ENCODE measurements around the gene OBI1.

The OBI1 gene

DNA sequence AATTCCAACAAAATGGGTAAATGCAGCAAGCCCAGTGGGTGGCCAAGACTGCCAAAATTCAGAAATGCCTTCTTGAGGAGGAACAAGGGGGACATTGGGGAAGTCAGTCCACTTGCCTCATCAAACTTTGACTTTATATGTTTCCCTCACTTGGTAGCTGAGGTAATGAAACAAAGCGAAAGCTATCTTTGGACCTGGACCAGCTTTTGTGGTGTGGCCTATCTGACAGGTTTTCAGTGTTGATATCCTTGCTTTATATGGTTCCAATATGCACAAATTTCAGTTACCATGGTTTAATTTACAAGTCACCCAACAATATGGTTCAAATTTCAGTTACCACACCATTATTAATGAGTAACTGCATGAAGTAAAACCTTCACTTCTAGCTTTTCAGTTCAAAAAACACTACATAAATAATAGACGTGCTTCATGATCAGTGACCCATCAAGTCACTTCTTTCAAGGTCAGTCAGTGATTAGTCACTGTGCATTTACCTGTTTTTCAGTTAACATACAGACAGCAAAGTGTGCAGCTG, 38.0 kb downstream of the OBI1 start:
- H3K4me3 ChIP-seq (ENCODE audit: low read length), result no peak overlapping the region
- no peak for DNase-seq (ENCODE audit: low read depth)
- no peak for TF ChIP-seq CTCF (conservative IDR thresholded peaks at IDR 0.05; ENCODE audit: low read depth, low read length)

DNA sequence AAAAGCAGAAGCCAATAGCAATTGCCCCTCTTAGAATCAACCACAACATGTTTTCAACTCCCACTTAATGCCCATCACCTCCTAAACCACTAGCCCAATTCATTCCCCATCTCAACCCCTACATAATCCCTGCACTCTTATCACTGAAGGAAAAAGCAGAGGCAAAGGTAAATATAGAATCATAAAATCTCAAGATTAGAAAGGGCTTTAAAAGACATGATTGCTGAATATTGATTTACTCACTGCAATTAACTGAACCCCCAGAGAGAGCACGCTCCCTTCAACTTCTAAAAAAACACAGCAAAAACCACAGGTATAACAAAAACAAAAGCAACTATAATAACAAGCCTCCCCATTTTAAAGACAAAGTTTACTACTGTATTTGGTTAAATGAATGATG, 40.5 kb downstream of the OBI1 start:
- H3K4me3 ChIP-seq (ENCODE audit: low read length), result no peak overlapping the region

DNA sequence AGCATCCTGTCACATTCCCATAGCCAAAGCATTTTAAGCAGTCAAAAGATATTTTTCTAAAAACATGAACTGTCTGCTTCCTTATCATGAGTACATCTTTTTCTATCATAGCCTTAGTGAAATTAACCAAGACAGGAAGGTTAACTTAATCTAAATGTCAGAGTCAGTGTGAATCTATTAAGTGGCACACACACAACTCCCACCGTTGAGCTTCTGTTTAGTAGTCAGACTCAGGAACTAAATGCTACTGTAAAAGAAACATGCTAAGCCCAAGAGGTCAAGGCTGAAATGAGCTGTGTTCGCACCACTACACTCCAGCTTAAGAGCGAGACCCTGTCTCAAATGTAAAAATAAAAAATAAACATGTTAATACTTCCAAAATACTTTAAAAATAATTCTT, 47.9 kb downstream of the OBI1 start:
- H3K4me3 ChIP-seq (ENCODE audit: low read length), result no peak overlapping the region
- DNase-seq (ENCODE audit: low read depth), result no peak

More for the DNA sequence above, 40.5 kb downstream of the OBI1 start:
- DNase-seq (ENCODE audit: low read depth), result no peak
- TF ChIP-seq CTCF (conservative IDR thresholded peaks at IDR 0.05; ENCODE audit: low read depth, low read length), result no peak

GRCh38 chr13:78610381-78610883, 48.5 kb downstream of the OBI1 start:
- no peak for TF ChIP-seq CTCF (conservative IDR thresholded peaks at IDR 0.05; ENCODE audit: low read depth, low read length)
- H3K4me3 ChIP-seq (ENCODE audit: low read length), result no peak overlapping the region
- DNase-seq (ENCODE audit: low read depth), result no peak

More for the DNA sequence above, 47.9 kb downstream of the OBI1 start:
- no peak for TF ChIP-seq CTCF (conservative IDR thresholded peaks at IDR 0.05; ENCODE audit: low read depth, low read length)

GRCh38 chr13:78609464-78610205, 49.3 kb downstream of the OBI1 start:
- TF ChIP-seq CTCF (conservative IDR thresholded peaks at IDR 0.05; ENCODE audit: low read depth, low read length), result no peak
- peak overlapping the region; percentile 40 for H3K4me3 ChIP-seq (ENCODE audit: low read length)
- no peak for DNase-seq (ENCODE audit: low read depth)

DNA sequence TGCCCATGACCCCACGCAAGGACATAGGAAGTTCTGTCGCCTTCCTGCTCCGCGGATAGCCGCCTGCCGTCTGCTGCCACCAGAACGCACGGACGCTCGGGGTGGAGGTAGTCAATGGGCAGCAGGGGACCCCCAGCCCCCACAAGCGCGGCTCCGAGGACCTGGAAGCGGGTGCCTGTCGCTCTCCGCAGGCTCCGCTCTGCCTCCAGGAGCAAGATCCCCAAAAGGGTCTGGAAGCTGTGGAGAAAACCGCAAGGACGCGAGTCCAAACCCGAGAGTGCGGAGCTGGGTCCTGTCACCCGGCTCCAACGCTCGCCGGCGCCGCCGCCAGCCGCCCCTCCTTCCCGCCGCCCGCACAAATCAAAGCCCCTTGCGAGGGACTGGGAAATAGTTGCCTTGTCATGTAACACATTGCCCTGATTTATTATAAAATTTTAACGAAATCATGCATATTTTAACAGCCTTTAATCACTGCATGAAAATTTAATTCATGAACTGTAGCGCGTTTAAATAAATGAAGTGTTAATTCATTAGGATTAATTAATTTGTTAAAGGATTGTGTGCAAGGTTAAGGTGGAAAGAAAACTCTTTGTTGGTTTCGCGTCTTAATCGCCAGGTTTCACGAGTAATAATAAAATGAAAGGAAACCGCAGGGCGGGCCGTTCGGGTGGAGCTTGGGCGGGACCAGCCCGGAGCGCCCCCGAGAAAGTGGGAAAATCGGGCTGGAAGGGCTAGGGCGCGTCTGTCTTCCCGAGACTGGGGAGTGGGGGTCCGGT, 50.1 kb downstream of the OBI1 start:
- H3K4me3 ChIP-seq (ENCODE audit: low read length), result peak overlapping the region; percentile 40
- no peak for DNase-seq (ENCODE audit: low read depth)
- TF ChIP-seq CTCF (conservative IDR thresholded peaks at IDR 0.05; ENCODE audit: low read depth, low read length), result no peak

Measured in retinal pigment epithelial cell (primary cell).